Measurements from ENCODE around the gene PKD2. TPM values are rescaled to one million over a fixed set of nuclear protein-coding genes. Genes with fewer than 3 reads are reported as not detected.

PKD2 gene
- total RNA-seq, 1 experiment from 2014 or later = 12.9 TPM

- ChIA-PET CTCF (no interaction called here), POLR2A (ENCODE audit: unreplicated experiment) (no interaction called here)
Measured at GRCh38 chr4:88062311-88062710, 54.9 kb downstream of the PKD2 start.

GRCh38 chr4:88062843-88063242, 55.4 kb downstream of the PKD2 start:
- no peak overlapping the region for H3K4me2 ChIP-seq (ENCODE audit: low read length)
- DNase-seq = no peak
- H3K27ac ChIP-seq (ENCODE audit: low read length) = no peak overlapping the region
- H3K79me2 ChIP-seq (ENCODE audit: low read length) = no peaks in the 10 kb centered on the region
- no peaks in the 10 kb centered on the region for H3K9me2 ChIP-seq (replicated peaks; ENCODE audit: low read length)
- TF ChIP-seq, protein P1, sequence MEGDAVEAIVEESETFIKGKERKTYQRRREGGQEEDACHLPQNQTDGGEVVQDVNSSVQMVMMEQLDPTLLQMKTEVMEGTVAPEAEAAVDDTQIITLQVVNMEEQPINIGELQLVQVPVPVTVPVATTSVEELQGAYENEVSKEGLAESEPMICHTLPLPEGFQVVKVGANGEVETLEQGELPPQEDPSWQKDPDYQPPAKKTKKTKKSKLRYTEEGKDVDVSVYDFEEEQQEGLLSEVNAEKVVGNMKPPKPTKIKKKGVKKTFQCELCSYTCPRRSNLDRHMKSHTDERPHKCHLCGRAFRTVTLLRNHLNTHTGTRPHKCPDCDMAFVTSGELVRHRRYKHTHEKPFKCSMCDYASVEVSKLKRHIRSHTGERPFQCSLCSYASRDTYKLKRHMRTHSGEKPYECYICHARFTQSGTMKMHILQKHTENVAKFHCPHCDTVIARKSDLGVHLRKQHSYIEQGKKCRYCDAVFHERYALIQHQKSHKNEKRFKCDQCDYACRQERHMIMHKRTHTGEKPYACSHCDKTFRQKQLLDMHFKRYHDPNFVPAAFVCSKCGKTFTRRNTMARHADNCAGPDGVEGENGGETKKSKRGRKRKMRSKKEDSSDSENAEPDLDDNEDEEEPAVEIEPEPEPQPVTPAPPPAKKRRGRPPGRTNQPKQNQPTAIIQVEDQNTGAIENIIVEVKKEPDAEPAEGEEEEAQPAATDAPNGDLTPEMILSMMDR (conservative IDR thresholded peaks at IDR 0.05; ENCODE audit: low read depth, low read length) = no peak
- TF ChIP-seq EZH2 (IDR thresholded peaks at IDR 0.05; ENCODE audit: low read length, unreplicated experiment) (no peak), EZH2phosphoT487 (IDR thresholded peaks at IDR 0.05; ENCODE audit: borderline replicate concordance, low read length) (no peak)
- H3K4me3 ChIP-seq (ENCODE audit: low read length) = no peak overlapping the region
- H3K9ac ChIP-seq (ENCODE audit: low read length) = no peak overlapping the region
- H3K4me1 ChIP-seq (ENCODE audit: insufficient read depth, low read length) = no peaks in the 10 kb centered on the region
- no peaks in the 10 kb centered on the region for H4K20me1 ChIP-seq (ENCODE audit: low read length)
- BruUV-seq (replicated peaks) = no TSS peak
- ChIA-PET CTCF (no interaction called here), POLR2A (ENCODE audit: unreplicated experiment) (no interaction called here)
- H3K27me3 ChIP-seq (ENCODE audit: low read length) = no peaks in the 10 kb centered on the region
- ATAC-seq = no peak
- H3K36me3 ChIP-seq (ENCODE audit: low read depth, low read length) = peaks cover 10% of the 10 kb centered on the region; the same call in 1 of the 2 replicates
- intact Hi-C loops (cut with micrococcal nuclease) = no loop called here
- no peak overlapping the region for H2AFZ ChIP-seq (ENCODE audit: low read length)
- H3K9me3 ChIP-seq (ENCODE audit: low read length) = no peaks in the 10 kb centered on the region
- no peaks in the 10 kb centered on the region for H3F3A ChIP-seq (ENCODE audit: low read length, unreplicated experiment)

More at GRCh38 chr4:88062311-88062710, 54.9 kb downstream of the PKD2 start:
- Histone ChIP-seq H3K9me2 (replicated peaks; ENCODE audit: low read length) (no peaks in the 10 kb centered on the region), H3K27ac (ENCODE audit: low read length) (no peak overlapping the region), H4K20me1 (ENCODE audit: low read length) (no peaks in the 10 kb centered on the region), H3K27me3 (ENCODE audit: low read length) (no peaks in the 10 kb centered on the region), H3K79me2 (ENCODE audit: low read length) (no peaks in the 10 kb centered on the region), H3F3A (ENCODE audit: low read length, unreplicated experiment) (no peaks in the 10 kb centered on the region), H3K36me3 (ENCODE audit: low read depth, low read length) (peaks cover 7% of the 10 kb centered on the region; the same call in 1 of the 2 replicates), H3K4me1 (ENCODE audit: insufficient read depth, low read length) (no peaks in the 10 kb centered on the region), H2AFZ (ENCODE audit: low read length) (no peak overlapping the region), H3K4me3 (ENCODE audit: low read length) (no peak overlapping the region), H3K9me3 (ENCODE audit: low read length) (no peaks in the 10 kb centered on the region), H3K4me2 (ENCODE audit: low read length) (no peak overlapping the region), H3K9ac (ENCODE audit: low read length) (no peak overlapping the region)
- no TSS peak for BruUV-seq (replicated peaks)
- ATAC-seq = no peak
- TF ChIP-seq, protein P1 (conservative IDR thresholded peaks at IDR 0.05; ENCODE audit: low read depth, low read length) = no peak
- TF ChIP-seq EZH2 (IDR thresholded peaks at IDR 0.05; ENCODE audit: low read length, unreplicated experiment) = no peak
- no peak for TF ChIP-seq EZH2phosphoT487 (IDR thresholded peaks at IDR 0.05; ENCODE audit: borderline replicate concordance, low read length)
- DNase-seq = no peak
- intact Hi-C loops (cut with micrococcal nuclease) = no loop called here

- H4K20me1 ChIP-seq (ENCODE audit: low read length) = no peaks in the 10 kb centered on the region
- no peak overlapping the region for H3K4me2 ChIP-seq (ENCODE audit: low read length)
- H3F3A ChIP-seq (ENCODE audit: low read length, unreplicated experiment) = no peaks in the 10 kb centered on the region
- ChIA-PET POLR2A (ENCODE audit: unreplicated experiment) (no interaction called here), CTCF (no interaction called here)
- DNase-seq (no peak), ATAC-seq (no peak)
- intact Hi-C loops (cut with micrococcal nuclease) = no loop called here
- H3K9ac ChIP-seq (ENCODE audit: low read length) = no peak overlapping the region
- H3K4me1 ChIP-seq (ENCODE audit: insufficient read depth, low read length) = no peaks in the 10 kb centered on the region
- no peaks in the 10 kb centered on the region for H3K79me2 ChIP-seq (ENCODE audit: low read length)
- H3K9me2 ChIP-seq (replicated peaks; ENCODE audit: low read length) = no peaks in the 10 kb centered on the region
- no TSS peak for BruUV-seq (replicated peaks)
- no peaks in the 10 kb centered on the region for H3K9me3 ChIP-seq (ENCODE audit: low read length)
- H3K4me3 ChIP-seq (ENCODE audit: low read length) = no peak overlapping the region
- no peak overlapping the region for H3K27ac ChIP-seq (ENCODE audit: low read length)
- H3K27me3 ChIP-seq (ENCODE audit: low read length) = no peaks in the 10 kb centered on the region
- peaks cover 12% of the 10 kb centered on the region; the same call in 1 of the 2 replicates for H3K36me3 ChIP-seq (ENCODE audit: low read depth, low read length)
- H2AFZ ChIP-seq (ENCODE audit: low read length) = no peak overlapping the region
- TF ChIP-seq EZH2phosphoT487 (IDR thresholded peaks at IDR 0.05; ENCODE audit: borderline replicate concordance, low read length) = no peak
- no peak for TF ChIP-seq EZH2 (IDR thresholded peaks at IDR 0.05; ENCODE audit: low read length, unreplicated experiment)
- TF ChIP-seq, protein P1 (conservative IDR thresholded peaks at IDR 0.05; ENCODE audit: low read depth, low read length) = no peak
Measured at GRCh38 chr4:88063634-88064296, 56.3 kb downstream of the PKD2 start.
